Measurements from ENCODE around the gene FRMD6. TPM values are rescaled to one million over a fixed set of nuclear protein-coding genes. Genes with fewer than 3 reads are reported as not detected.
"Not testable (repeated sequence)": the region's sequence is repeated elsewhere in the genome, so short reads cannot be mapped to it uniquely, and the experiment has no call there.

Gene FRMD6
- total RNA-seq, 1 experiment from 2014 or later, result 40.7 TPM

DNA sequence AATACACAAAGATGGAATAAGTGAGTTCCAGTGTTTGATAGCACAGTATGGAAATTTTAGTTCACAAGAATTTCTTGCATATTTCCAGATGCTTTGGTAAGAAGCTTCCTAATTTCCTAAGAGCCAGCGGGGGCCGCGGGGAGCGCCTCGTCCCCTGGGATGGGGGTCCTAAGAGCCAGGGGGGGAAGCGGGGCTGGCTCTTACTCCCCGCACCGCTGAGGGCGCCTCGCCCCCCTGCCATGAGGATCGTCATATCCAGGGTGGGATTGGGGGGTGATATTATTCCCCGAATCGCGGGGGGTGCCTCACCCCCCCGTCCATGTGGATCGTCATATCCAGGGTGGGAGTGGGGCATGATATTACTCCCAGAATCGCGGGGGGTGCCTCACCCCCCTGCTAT lies 108.2 kb downstream of the FRMD6 start:
- ChIA-PET POLR2A (no interaction called here), CTCF (no interaction called here)
- no peaks in the 10 kb centered on the region for H3K9me3 ChIP-seq (ENCODE audit: control insufficient read depth, insufficient read depth, low read depth, low read length)
- H3K4me1 ChIP-seq (ENCODE audit: control insufficient read depth, insufficient read depth, low read length), result no peaks in the 10 kb centered on the region
- intact Hi-C loops (cut with micrococcal nuclease; ENCODE audit: unreplicated experiment), result no loop called here
- DNase-seq (ENCODE audit: low read depth, low spot score) (no peak), ATAC-seq (no peak)
- H3K27ac ChIP-seq (ENCODE audit: low read length), result no peak overlapping the region
- no TSS peak for BruUV-seq (replicated peaks)
- no peaks in the 10 kb centered on the region for H3K36me3 ChIP-seq (ENCODE audit: control insufficient read depth, insufficient read depth, low read length)
- no peak overlapping the region for H3K4me3 ChIP-seq (ENCODE audit: low read depth in 2 of 2, low read length in 2 of 2)
- TF ChIP-seq POLR2AphosphoS5 (IDR thresholded peaks at IDR 0.05; ENCODE audit: low read depth, low read length) (no peak), TCF7L2 (IDR thresholded peaks at IDR 0.05; ENCODE audit: low read depth, low read length) (no peak), SIN3A (IDR thresholded peaks at IDR 0.05; ENCODE audit: borderline replicate concordance, insufficient read depth, low read depth, low read length) (no peak)
- TF ChIP-seq, protein P1, sequence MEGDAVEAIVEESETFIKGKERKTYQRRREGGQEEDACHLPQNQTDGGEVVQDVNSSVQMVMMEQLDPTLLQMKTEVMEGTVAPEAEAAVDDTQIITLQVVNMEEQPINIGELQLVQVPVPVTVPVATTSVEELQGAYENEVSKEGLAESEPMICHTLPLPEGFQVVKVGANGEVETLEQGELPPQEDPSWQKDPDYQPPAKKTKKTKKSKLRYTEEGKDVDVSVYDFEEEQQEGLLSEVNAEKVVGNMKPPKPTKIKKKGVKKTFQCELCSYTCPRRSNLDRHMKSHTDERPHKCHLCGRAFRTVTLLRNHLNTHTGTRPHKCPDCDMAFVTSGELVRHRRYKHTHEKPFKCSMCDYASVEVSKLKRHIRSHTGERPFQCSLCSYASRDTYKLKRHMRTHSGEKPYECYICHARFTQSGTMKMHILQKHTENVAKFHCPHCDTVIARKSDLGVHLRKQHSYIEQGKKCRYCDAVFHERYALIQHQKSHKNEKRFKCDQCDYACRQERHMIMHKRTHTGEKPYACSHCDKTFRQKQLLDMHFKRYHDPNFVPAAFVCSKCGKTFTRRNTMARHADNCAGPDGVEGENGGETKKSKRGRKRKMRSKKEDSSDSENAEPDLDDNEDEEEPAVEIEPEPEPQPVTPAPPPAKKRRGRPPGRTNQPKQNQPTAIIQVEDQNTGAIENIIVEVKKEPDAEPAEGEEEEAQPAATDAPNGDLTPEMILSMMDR (IDR thresholded peaks at IDR 0.05), result no peak
- TF ChIP-seq, protein P2, sequence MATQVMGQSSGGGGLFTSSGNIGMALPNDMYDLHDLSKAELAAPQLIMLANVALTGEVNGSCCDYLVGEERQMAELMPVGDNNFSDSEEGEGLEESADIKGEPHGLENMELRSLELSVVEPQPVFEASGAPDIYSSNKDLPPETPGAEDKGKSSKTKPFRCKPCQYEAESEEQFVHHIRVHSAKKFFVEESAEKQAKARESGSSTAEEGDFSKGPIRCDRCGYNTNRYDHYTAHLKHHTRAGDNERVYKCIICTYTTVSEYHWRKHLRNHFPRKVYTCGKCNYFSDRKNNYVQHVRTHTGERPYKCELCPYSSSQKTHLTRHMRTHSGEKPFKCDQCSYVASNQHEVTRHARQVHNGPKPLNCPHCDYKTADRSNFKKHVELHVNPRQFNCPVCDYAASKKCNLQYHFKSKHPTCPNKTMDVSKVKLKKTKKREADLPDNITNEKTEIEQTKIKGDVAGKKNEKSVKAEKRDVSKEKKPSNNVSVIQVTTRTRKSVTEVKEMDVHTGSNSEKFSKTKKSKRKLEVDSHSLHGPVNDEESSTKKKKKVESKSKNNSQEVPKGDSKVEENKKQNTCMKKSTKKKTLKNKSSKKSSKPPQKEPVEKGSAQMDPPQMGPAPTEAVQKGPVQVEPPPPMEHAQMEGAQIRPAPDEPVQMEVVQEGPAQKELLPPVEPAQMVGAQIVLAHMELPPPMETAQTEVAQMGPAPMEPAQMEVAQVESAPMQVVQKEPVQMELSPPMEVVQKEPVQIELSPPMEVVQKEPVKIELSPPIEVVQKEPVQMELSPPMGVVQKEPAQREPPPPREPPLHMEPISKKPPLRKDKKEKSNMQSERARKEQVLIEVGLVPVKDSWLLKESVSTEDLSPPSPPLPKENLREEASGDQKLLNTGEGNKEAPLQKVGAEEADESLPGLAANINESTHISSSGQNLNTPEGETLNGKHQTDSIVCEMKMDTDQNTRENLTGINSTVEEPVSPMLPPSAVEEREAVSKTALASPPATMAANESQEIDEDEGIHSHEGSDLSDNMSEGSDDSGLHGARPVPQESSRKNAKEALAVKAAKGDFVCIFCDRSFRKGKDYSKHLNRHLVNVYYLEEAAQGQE (IDR thresholded peaks at IDR 0.05; ENCODE audit: insufficient read depth in 1 of 2, low read depth in 2 of 2, low read length in 1 of 2), result no peak
- H3K27me3 ChIP-seq (ENCODE audit: control insufficient read depth, insufficient read depth, low read length), result no peaks in the 10 kb centered on the region
- in situ Hi-C loops (cut with HindIII; ENCODE audit: low pct_unique_long_range_greater_than_20kb, low sequenced_read_pairs), result no loop called here

DNA sequence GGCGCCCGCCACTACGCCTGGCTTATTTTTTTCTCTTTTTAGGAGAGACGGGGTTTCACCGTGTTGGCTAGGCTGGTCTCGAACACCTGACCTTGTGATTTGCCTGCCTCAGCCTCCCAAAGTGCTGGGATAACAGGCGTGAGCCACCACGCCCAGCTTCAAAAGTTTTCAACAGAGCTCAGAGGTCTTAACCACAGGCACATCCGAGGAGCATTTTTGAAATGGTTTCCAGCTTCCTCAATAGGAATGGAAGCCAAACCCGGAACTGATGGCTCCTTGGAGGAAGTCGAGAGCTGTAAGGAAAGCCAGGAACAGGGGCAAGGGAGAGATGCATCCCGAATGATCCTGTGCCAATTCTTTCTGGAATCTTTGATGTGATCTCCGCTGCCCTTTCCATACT lies 114.0 kb downstream of the FRMD6 start:
- CTCF ChIA-PET; in situ Hi-C loops (cut with HindIII; ENCODE audit: low pct_unique_long_range_greater_than_20kb, low sequenced_read_pairs); H3K27me3 ChIP-seq (ENCODE audit: control insufficient read depth, insufficient read depth, low read length); H3K4me3 ChIP-seq (ENCODE audit: low read depth in 2 of 2, low read length in 2 of 2); H3K9me3 ChIP-seq (ENCODE audit: control insufficient read depth, insufficient read depth, low read depth, low read length); BruUV-seq (replicated peaks); H3K27ac ChIP-seq (ENCODE audit: low read length); POLR2A ChIA-PET; intact Hi-C loops (cut with micrococcal nuclease; ENCODE audit: unreplicated experiment); DNase-seq (ENCODE audit: low read depth, low spot score); H3K36me3 ChIP-seq (ENCODE audit: control insufficient read depth, insufficient read depth, low read length); H3K4me1 ChIP-seq (ENCODE audit: control insufficient read depth, insufficient read depth, low read length); ATAC-seq: not testable (repeated sequence)

DNA sequence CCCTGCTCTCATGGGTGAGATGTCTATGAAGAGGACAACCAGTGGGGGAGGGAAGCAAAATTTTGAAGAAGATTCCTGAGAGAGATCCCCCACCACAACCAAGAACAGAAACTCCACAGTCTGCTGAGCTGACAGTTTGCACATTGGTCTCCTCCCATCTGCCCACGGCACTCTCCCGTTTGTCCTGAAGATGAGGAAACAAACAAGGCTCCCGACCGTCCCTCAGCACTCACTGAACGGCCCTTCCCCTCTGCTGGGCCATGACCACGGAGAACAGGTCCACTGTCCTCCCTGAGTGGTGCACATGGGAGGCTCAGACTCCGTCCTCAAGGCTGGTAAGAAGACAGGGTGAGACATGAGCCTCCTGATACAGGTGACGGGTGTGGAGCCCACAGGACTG lies 114.9 kb downstream of the FRMD6 start:
- H3K27me3 ChIP-seq (ENCODE audit: control insufficient read depth, insufficient read depth, low read length); ATAC-seq; in situ Hi-C loops (cut with HindIII; ENCODE audit: low pct_unique_long_range_greater_than_20kb, low sequenced_read_pairs); H3K27ac ChIP-seq (ENCODE audit: low read length); H3K9me3 ChIP-seq (ENCODE audit: control insufficient read depth, insufficient read depth, low read depth, low read length); POLR2A ChIA-PET; H3K4me3 ChIP-seq (ENCODE audit: low read depth in 2 of 2, low read length in 2 of 2); CTCF ChIA-PET; intact Hi-C loops (cut with micrococcal nuclease; ENCODE audit: unreplicated experiment); H3K4me1 ChIP-seq (ENCODE audit: control insufficient read depth, insufficient read depth, low read length); H3K36me3 ChIP-seq (ENCODE audit: control insufficient read depth, insufficient read depth, low read length); BruUV-seq (replicated peaks); DNase-seq (ENCODE audit: low read depth, low spot score): not testable (repeated sequence)

DNA sequence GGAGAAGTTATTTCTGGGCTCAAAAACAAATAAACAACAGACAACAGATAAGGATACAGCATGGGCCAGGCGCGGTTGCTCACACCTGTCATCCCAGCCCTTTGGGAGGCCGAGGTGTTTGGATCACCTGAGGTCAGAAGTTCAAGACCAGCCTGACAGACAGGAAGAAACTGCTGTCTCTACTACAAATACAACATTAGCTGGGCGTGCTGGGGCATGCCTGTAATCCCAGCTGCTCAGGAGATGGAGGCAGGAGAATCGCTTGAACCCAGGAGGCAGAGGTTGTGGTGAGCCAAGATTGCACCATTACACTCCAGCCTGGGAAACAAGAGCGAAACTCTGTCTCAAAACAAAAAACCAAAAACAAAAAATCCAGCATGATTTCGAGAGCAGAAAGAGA lies 117.6 kb downstream of the FRMD6 start:
- in situ Hi-C loops (cut with HindIII; ENCODE audit: low pct_unique_long_range_greater_than_20kb, low sequenced_read_pairs); DNase-seq (ENCODE audit: low read depth, low spot score); H3K4me1 ChIP-seq (ENCODE audit: control insufficient read depth, insufficient read depth, low read length); POLR2A ChIA-PET; H3K9me3 ChIP-seq (ENCODE audit: control insufficient read depth, insufficient read depth, low read depth, low read length); ATAC-seq; H3K27ac ChIP-seq (ENCODE audit: low read length); H3K36me3 ChIP-seq (ENCODE audit: control insufficient read depth, insufficient read depth, low read length); BruUV-seq (replicated peaks); H3K27me3 ChIP-seq (ENCODE audit: control insufficient read depth, insufficient read depth, low read length); CTCF ChIA-PET; intact Hi-C loops (cut with micrococcal nuclease; ENCODE audit: unreplicated experiment); H3K4me3 ChIP-seq (ENCODE audit: low read depth in 2 of 2, low read length in 2 of 2): not testable (repeated sequence)

Data from Panc1 (cell line).